A549 (cell line): Measurements from ENCODE around the gene NRXN2.

Experiments used
- CHD4 ChIP-seq: fragments of 200-600 bp; sonication (generic); IDR thresholded peaks from 2 replicates; pipeline ENCODE4 v1.6.1; 2016; ENCODE audit warnings: antibody characterized with exemption, mild to moderate bottlenecking, borderline replicate concordance
- CTCF ChIP-seq: fragments of >200 bp; sonication (Bioruptor Twin); formaldehyde crosslinking; IDR thresholded peaks from 3 replicates; pipeline ENCODE4 v1.5.1; 2016
- EP300 ChIP-seq, 2 experiments: fragments of >200 bp; sonication (Bioruptor Twin); formaldehyde crosslinking; IDR thresholded peaks; 2 replicates in 1 of 2; 3 replicates in 1 of 2; pipeline ENCODE4 v1.6.1; 2016 to 2017
- HMGXB4 ChIP-seq: fragments of 250-450 bp; sonication (Bioruptor Pico); IDR thresholded peaks from 2 replicates; pipeline ENCODE4 v1.5.0; 2021; ENCODE audit warnings: mild to moderate bottlenecking, moderate library complexity, borderline replicate concordance
- KDM1A ChIP-seq: fragments of 200-600 bp; sonication (generic); IDR thresholded peaks from 2 replicates; pipeline ENCODE4 v1.6.1; 2016; ENCODE audit warnings: low read depth, mild to moderate bottlenecking
- MAX ChIP-seq: IDR thresholded peaks from 2 replicates; pipeline ENCODE4 v1.6.1; 2012
- MYC ChIP-seq: IDR thresholded peaks from 2 replicates; pipeline ENCODE4 v1.6.1; 2012; ENCODE audit warnings: mild to moderate bottlenecking, inconsistent platforms, low read length, improper control_type of control experiment, borderline replicate concordance
- POLR2A ChIP-seq: IDR thresholded peaks from 2 replicates; pipeline ENCODE4 v1.6.1; 2012; ENCODE audit warnings: mild to moderate bottlenecking, low read length
- REST ChIP-seq: fragments of 200-600 bp; sonication (generic); IDR thresholded peaks from 2 replicates; pipeline ENCODE4 v1.6.1; 2016; ENCODE audit warnings: antibody characterized with exemption, mild to moderate bottlenecking, moderate library complexity
- USF2 ChIP-seq: fragments of 450-650 bp; IDR thresholded peaks from 2 replicates; pipeline ENCODE4 v1.6.1; 2014; ENCODE audit warnings: antibody characterized with exemption
- ZFP36 ChIP-seq: fragments of 450-650 bp; IDR thresholded peaks from 2 replicates; pipeline ENCODE4 v1.6.1; 2014; ENCODE audit warnings: borderline replicate concordance; ENCODE audit not compliant: partially characterized antibody

GRCh38 chr11:64667154-64667745 lies 55.7 kb downstream of the NRXN2 start:
- TF ChIP-seq CTCF (no peak), REST (no peak), USF2 (no peak), MYC (no peak), KDM1A (no peak), CHD4 (no peak), POLR2A (no peak), EP300 (IDR thresholded peaks at IDR 0.05) (no peak), HMGXB4 (CRISPR knock-in tag) (no peak), MAX (no peak), ZFP36 (no peak)
